Spleen (tissue), 7 donors: ENCODE measurements around the gene ATF7IP2.

ENCODE experiments used
- CTCF ChIP-seq, 11 experiments: fragments of 200-600 bp in 7 of 11; fragments of 450-650 bp in 4 of 11; sonication (generic) in 4 of 11; IDR thresholded peaks in 8 of 11; conservative IDR thresholded peaks in 3 of 11; 1 replicate in 7 of 11; 2 replicates in 4 of 11; pipeline versions ENCODE4 v1.4.0 to v1.8.0; 2016 to 2021; ENCODE audit warnings: antibody characterized with exemption in 11 of 11, inconsistent platforms in 4 of 11, mild to moderate bottlenecking in 1 of 11
- POLR2A ChIP-seq, 3 donors: fragments of 450-650 bp; IDR thresholded peaks; one replicate each; pipeline ENCODE4 v1.5.1; 2017; ENCODE audit warnings: antibody characterized with exemption in 3 of 3, mild to moderate bottlenecking in 1 of 3
- POLR2AphosphoS5 ChIP-seq, 3 donors: sonication (generic); formaldehyde crosslinking; IDR thresholded peaks; one replicate each; pipeline ENCODE4 v1.5.1; 2017; ENCODE audit warnings: antibody characterized with exemption in 3 of 3
- donor health status: DM: no; HTN: no; CAD: no; lungs with moderate emphysema.
- donor health status: DM: no; HTN: no; CAD: no.
- donor health status: DM: no; HTN: no; CAD: no.

- TF ChIP-seq POLR2AphosphoS5 (IDR thresholded peaks at IDR 0.05) = no peak
- no peak for TF ChIP-seq CTCF (IDR thresholded peaks at IDR 0.05 in 8 of 11, conservative IDR thresholded peaks at IDR 0.05 in 3 of 11)
- no peak for TF ChIP-seq POLR2A (IDR thresholded peaks at IDR 0.05)
Measured at GRCh38 chr16:10388988-10389387, 3.1 kb downstream of the ATF7IP2 start.
